T1000 (cell line): Measurements from ENCODE around the gene SLC26A1.

Experiments used
- DNase-seq: peaks from one replicate; lab custom pipeline; 2025; ENCODE audit warnings: mixed read lengths; lab: John Stamatoyannopoulos, UW

The SLC26A1 gene

GRCh38 chr4:965766-966134 is 27.5 kb downstream of the SLC26A1 start:
- DNase-seq, result no peak

GRCh38 chr4:965048-965765 is 28.0 kb downstream of the SLC26A1 start:
- DNase-seq, result no peak

- no peak for DNase-seq
Measured at GRCh38 chr4:964346-965025, 28.7 kb downstream of the SLC26A1 start.

- no peak for DNase-seq
Measured at GRCh38 chr4:963276-964225, 29.7 kb downstream of the SLC26A1 start.

- DNase-seq, result no peak
Measured at GRCh38 chr4:962231-963208, 30.7 kb downstream of the SLC26A1 start.

- no peak for DNase-seq
Measured at GRCh38 chr4:961351-962230, 31.6 kb downstream of the SLC26A1 start.

GRCh38 chr4:960636-961350 is 32.4 kb downstream of the SLC26A1 start:
- no peak for DNase-seq

GRCh38 chr4:960140-960635 is 33.0 kb downstream of the SLC26A1 start:
- no peak for DNase-seq

GRCh38 chr4:959338-960139 is 33.7 kb downstream of the SLC26A1 start:
- DNase-seq, result no peak

- DNase-seq, result no peak
Measured at GRCh38 chr4:958696-959337, 34.4 kb downstream of the SLC26A1 start.

- no peak for DNase-seq
Measured at GRCh38 chr4:958314-958665, 34.9 kb downstream of the SLC26A1 start.

- no peak for DNase-seq
Measured at GRCh38 chr4:957581-958313, 35.5 kb downstream of the SLC26A1 start.

- DNase-seq, result no peak
Measured at GRCh38 chr4:957231-957580, 36.0 kb downstream of the SLC26A1 start.

- DNase-seq, result no peak
Measured at GRCh38 chr4:956531-957230, 36.5 kb downstream of the SLC26A1 start.

GRCh38 chr4:955931-956381 is 37.2 kb downstream of the SLC26A1 start:
- no peak for DNase-seq

- no peak for DNase-seq
Measured at GRCh38 chr4:955161-955921, 37.9 kb downstream of the SLC26A1 start.
